Choroid plexus epithelial cell (primary cell): ENCODE results near the gene MAP2K1.

Source experiments
- DNase-seq: peaks from one replicate; pipeline ENCODE4 v3.0.0-alpha.2; 2010; ENCODE audit warnings: low read depth
- H3K4me3 ChIP-seq: 2 replicates; pipeline ENCODE4 v1.5.1; 2011; ENCODE audit warnings: low read depth, mild to moderate bottlenecking, control low read depth, low read length, moderate library complexity
- CTCF ChIP-seq: conservative IDR thresholded peaks from 2 replicates; pipeline ENCODE4 v1.5.1; 2011; ENCODE audit warnings: low read depth, mild to moderate bottlenecking, control low read depth, inconsistent platforms, low read length, moderate library complexity

Gene MAP2K1

GRCh38 chr15:66424963-66425612 lies 38.4 kb downstream of the MAP2K1 start:
- no peak for TF ChIP-seq CTCF
- H3K4me3 ChIP-seq = no peak overlapping the region
- no peak for DNase-seq

- no peak for TF ChIP-seq CTCF
- DNase-seq = no peak
- H3K4me3 ChIP-seq = no peak overlapping the region
These were observed 39.1 kb downstream of the MAP2K1 start for GRCh38 chr15:66425837-66426236.

- no peak for DNase-seq
- TF ChIP-seq CTCF = no peak
- H3K4me3 ChIP-seq = no peak overlapping the region
These were observed 42.4 kb downstream of the MAP2K1 start for GRCh38 chr15:66429117-66429516.

- no peak overlapping the region for H3K4me3 ChIP-seq
- no peak for DNase-seq
- TF ChIP-seq CTCF = no peak
These were observed 42.8 kb downstream of the MAP2K1 start for GRCh38 chr15:66429546-66429945.

- no peak overlapping the region for H3K4me3 ChIP-seq
- no peak for TF ChIP-seq CTCF
- no peak for DNase-seq
These were observed 44.0 kb downstream of the MAP2K1 start for GRCh38 chr15:66430627-66431255.

- TF ChIP-seq CTCF = no peak
- no peak overlapping the region for H3K4me3 ChIP-seq
- peak; percentile 37 for DNase-seq
These were observed 47.0 kb downstream of the MAP2K1 start for GRCh38 chr15:66433726-66434125.

- TF ChIP-seq CTCF = no peak
- DNase-seq = no peak
- H3K4me3 ChIP-seq = no peak overlapping the region
These were observed 53.8 kb downstream of the MAP2K1 start for GRCh38 chr15:66440501-66440900.
